ENCODE results near the gene ABTB2. TPM values are rescaled to one million over a fixed set of nuclear protein-coding genes. Genes with fewer than 3 reads are reported as not detected.
"Not testable (repeated sequence)": the region's sequence is repeated elsewhere in the genome, so short reads cannot be mapped to it uniquely, and the experiment has no call there.

Gene ABTB2
- polyA plus RNA-seq, 2 of the 4 experiments (the other 2 are of a cell fraction), result 8.9 to 15.4 TPM

- Histone ChIP-seq H3K4me1 (peaks cover 20% of the 10 kb centered on the region), H3K9me3 (peaks cover 21% of the 10 kb centered on the region), H3K4me3 (no peak overlapping the region), H3K27ac (peak overlapping the region; percentile 32 to 62; a peak in 4 of 6 replicates), H3K4me2 (no peak overlapping the region)
- no peak for DNase-seq (ENCODE audit: low read depth in 1 of 2, low spot score in 1 of 2)
- no peak for FAIRE-seq
- ChIA-PET CTCF (interaction anchor here (0.8 to 2.1 kb wide), 4 partner anchors 9 to 29 kb away, joined by 3 to 7 read pairs (median 4); no protein-coding TSS in a partner anchor), POLR2A (interaction anchor here (0.6 kb wide), 1 partner anchor 9 kb away, joined by 3 read pairs; no protein-coding TSS in a partner anchor)
- WGBS (ENCODE audit: missing lambda C conversion rate), result 88% methylated on average over 6 of the region's 6 CpGs
- TF ChIP-seq JUNB (IDR thresholded peaks at IDR 0.05), result no peak
- TF ChIP-seq BCL3 (IDR thresholded peaks at IDR 0.05), result no peak
- TF ChIP-seq RCOR1 (IDR thresholded peaks at IDR 0.05; ENCODE audit: low read depth, low read length), result no peak
- TF ChIP-seq HMGXB4 (CRISPR knock-in tag; IDR thresholded peaks at IDR 0.05; ENCODE audit: borderline replicate concordance), result no peak
- TF ChIP-seq POLR2AphosphoS2 (conservative IDR thresholded peaks at IDR 0.05; ENCODE audit: low read length), result no peak
- no peak for TF ChIP-seq RNF2 (IDR thresholded peaks at IDR 0.05; ENCODE audit: borderline replicate concordance, low read depth)
- TF ChIP-seq EP300 (IDR thresholded peaks at IDR 0.05), result no peak
- TF ChIP-seq TFCP2L1 (CRISPR knock-in tag; IDR thresholded peaks at IDR 0.05), result no peak
- TF ChIP-seq NR3C1 (IDR thresholded peaks at IDR 0.05), result no peak
- TF ChIP-seq FOSB (CRISPR knock-in tag; IDR thresholded peaks at IDR 0.05), result no peak
- TF ChIP-seq HEYL (CRISPR knock-in tag; IDR thresholded peaks at IDR 0.05), result no peak
- TF ChIP-seq HOXB13 (CRISPR knock-in tag; IDR thresholded peaks at IDR 0.05; ENCODE audit: low read depth), result no peak
- ATAC-seq, result no peak
These were observed 37.0 kb upstream of the ABTB2 start for GRCh38 chr11:34394771-34395300.

GRCh38 chr11:34387653-34388052, 29.8 kb upstream of the ABTB2 start:
- ChIA-PET POLR2A (no interaction called here), CTCF (interaction anchor here (1.0 kb wide), 1 partner anchor 105 kb away, joined by 3 read pairs; no protein-coding TSS in a partner anchor)
- no peak for ATAC-seq
- Histone ChIP-seq H3K4me2 (0 out of 3 replicates have a peak overlapping the region, but pooled peaks have one; percentile 7), H3K4me1 (0 out of 3 replicates have a peak, but pooled peaks cover 6% of the 10 kb centered on the region), H3K27ac (no peak overlapping the region), H3K9me3 (peaks cover under 1% of the 10 kb centered on the region; the same call in 1 of the 3 replicates), H3K4me3 (no peak overlapping the region)
- TF ChIP-seq RNF2 (IDR thresholded peaks at IDR 0.05; ENCODE audit: borderline replicate concordance, low read depth), result no peak
- no peak for TF ChIP-seq FOSB (CRISPR knock-in tag; IDR thresholded peaks at IDR 0.05)
- no peak for TF ChIP-seq NR3C1 (IDR thresholded peaks at IDR 0.05)
- TF ChIP-seq ATOH8 (CRISPR knock-in tag; IDR thresholded peaks at IDR 0.05; ENCODE audit: low read depth), result no peak
- TF ChIP-seq HES2 (IDR thresholded peaks at IDR 0.05), result no peak
- no peak for TF ChIP-seq CHD2 (IDR thresholded peaks at IDR 0.05; ENCODE audit: low read length, partially characterized antibody)
- no peak for TF ChIP-seq ELK1 (IDR thresholded peaks at IDR 0.05; ENCODE audit: low read depth, low read length)
- no peak for TF ChIP-seq HOXB5 (CRISPR knock-in tag; IDR thresholded peaks at IDR 0.05)
- TF ChIP-seq NFE2L2 (conservative IDR thresholded peaks at IDR 0.05; ENCODE audit: low read length), result no peak
- no peak for TF ChIP-seq HMGXB4 (CRISPR knock-in tag; IDR thresholded peaks at IDR 0.05; ENCODE audit: borderline replicate concordance)
- TF ChIP-seq ZC3H11A (IDR thresholded peaks at IDR 0.05), result no peak
- TF ChIP-seq HEYL (CRISPR knock-in tag; IDR thresholded peaks at IDR 0.05), result no peak
- no peak for TF ChIP-seq JUN (IDR thresholded peaks at IDR 0.05)
- TF ChIP-seq SREBF2 (IDR thresholded peaks at IDR 0.05), result no peak
- no peak for TF ChIP-seq USF2 (IDR thresholded peaks at IDR 0.05)
- no peak for DNase-seq (ENCODE audit: low read depth in 1 of 2, low spot score in 1 of 2)
- FAIRE-seq, result no peak
- 22% methylated on average over 1 of the region's 1 CpG for WGBS (ENCODE audit: missing lambda C conversion rate)

GRCh38 chr11:34386356-34386755, 28.5 kb upstream of the ABTB2 start:
- H3K4me2 ChIP-seq; CTCF ChIA-PET; DNase-seq (ENCODE audit: low read depth in 1 of 2, low spot score in 1 of 2); H3K4me1 ChIP-seq; H3K27ac ChIP-seq; H3K9me3 ChIP-seq; POLR2A ChIA-PET; FAIRE-seq; H3K4me3 ChIP-seq; ATAC-seq: not testable (repeated sequence)
- 70% methylated on average over 2 of the region's 2 CpGs for WGBS (ENCODE audit: missing lambda C conversion rate)

Data from A549 (cell line).